Measurements from ENCODE around the gene ZBBX.

The ZBBX gene

DNA sequence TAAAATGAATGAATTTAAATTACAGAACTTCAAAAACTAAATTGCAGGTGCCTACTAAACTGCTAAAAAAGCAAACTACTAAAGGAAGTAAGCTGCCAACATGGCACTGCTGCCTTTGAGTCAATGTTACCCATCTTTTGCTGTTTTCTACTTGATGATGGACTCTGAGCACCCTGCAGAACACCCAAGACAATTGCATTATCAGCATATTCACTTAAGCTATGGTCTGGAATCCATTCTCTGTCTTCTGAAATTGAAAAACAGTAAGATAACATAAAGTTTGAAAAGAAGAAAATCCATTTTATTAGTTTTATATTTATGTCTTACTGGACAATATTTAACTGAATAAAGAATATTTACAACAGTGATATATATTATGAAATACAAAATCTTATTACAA, 91.4 kb downstream of the ZBBX start:
- TF ChIP-seq, protein P1, sequence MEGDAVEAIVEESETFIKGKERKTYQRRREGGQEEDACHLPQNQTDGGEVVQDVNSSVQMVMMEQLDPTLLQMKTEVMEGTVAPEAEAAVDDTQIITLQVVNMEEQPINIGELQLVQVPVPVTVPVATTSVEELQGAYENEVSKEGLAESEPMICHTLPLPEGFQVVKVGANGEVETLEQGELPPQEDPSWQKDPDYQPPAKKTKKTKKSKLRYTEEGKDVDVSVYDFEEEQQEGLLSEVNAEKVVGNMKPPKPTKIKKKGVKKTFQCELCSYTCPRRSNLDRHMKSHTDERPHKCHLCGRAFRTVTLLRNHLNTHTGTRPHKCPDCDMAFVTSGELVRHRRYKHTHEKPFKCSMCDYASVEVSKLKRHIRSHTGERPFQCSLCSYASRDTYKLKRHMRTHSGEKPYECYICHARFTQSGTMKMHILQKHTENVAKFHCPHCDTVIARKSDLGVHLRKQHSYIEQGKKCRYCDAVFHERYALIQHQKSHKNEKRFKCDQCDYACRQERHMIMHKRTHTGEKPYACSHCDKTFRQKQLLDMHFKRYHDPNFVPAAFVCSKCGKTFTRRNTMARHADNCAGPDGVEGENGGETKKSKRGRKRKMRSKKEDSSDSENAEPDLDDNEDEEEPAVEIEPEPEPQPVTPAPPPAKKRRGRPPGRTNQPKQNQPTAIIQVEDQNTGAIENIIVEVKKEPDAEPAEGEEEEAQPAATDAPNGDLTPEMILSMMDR (IDR thresholded peaks at IDR 0.05): no peak
- Histone ChIP-seq H3K4me3 (no peak overlapping the region), H3K27ac (no peak overlapping the region)
- DNase-seq (ENCODE audit: low spot score): no peak

DNA sequence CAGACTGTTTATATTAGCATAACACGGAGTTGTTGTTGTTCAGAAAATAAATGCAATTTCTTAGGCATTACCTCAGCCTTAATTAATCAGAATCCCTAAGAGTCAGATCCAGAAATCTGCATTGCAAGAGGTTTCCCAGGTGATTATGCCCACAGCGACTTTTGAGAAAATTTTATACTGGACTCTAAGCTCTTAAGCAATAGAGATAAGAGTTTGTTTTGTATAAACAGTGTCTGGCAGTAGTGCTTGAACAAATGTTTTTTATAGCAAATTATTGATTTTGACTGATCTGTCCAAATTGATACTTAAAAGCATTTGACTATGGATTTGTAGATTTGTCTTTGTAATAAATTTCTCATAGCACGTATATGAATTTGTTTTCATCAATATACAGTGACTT, 92.8 kb downstream of the ZBBX start:
- DNase-seq (ENCODE audit: low spot score): no peak
- H3K27ac ChIP-seq: no peak overlapping the region
- TF ChIP-seq, protein P1 (IDR thresholded peaks at IDR 0.05): no peak
- no peak overlapping the region for H3K4me3 ChIP-seq

DNA sequence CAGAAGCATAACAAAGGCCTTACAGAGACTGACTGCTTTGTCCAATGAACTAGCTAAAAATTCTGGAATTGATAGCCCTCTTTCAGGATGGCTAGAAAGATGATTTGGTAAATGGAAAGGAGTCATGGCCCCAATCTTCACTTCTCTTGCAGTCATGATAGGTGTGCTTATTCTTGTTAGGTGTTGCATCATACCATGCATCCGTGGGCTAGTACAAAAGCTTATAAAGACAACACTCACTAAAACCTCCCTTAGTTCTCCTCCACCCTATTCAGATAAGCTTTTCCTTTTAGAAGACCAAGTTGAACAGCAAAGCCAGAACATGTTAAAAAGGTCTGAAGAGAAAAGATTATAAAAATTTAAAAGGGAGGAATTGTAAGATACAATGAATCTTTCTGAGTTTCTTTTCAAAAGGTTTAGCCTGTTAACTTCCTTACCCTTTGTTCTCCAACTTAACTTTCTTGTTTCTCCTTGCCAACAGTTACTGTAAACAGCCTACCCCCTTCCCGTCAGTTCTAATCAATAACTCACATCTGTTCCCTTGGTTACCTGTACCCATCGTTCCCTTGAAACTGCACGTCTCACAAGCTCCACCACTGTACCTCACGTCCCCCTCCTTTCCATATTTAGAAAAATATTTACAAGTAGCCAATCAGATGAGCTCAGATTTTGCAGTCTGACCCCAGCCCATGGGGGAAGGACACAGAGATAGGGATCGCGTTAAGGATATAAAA, 105.8 kb downstream of the ZBBX start:
- no peak overlapping the region for H3K4me3 ChIP-seq
- TF ChIP-seq, protein P1 (IDR thresholded peaks at IDR 0.05): no peak
- DNase-seq (ENCODE audit: low spot score): no peak
- H3K27ac ChIP-seq: no peak overlapping the region

DNA sequence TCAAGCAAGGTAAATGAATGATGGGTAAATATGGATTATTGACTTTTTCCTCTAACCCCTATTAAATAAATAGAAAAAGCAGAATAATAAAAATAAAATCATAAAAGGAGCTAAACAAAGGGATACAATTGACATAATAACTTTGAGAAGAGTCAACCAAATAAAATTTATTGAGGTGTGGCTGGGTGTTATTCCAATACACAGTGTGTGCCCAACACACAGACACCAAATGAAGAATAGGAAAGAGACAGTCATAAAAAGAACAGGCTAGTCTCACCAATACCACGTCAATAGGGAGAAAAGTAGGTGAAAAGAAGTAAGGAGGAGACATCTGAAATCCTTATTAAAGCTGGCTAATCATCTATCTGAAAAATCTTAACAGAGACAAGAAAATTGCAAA, 127.1 kb downstream of the ZBBX start:
- TF ChIP-seq, protein P1 (IDR thresholded peaks at IDR 0.05): no peak

DNA sequence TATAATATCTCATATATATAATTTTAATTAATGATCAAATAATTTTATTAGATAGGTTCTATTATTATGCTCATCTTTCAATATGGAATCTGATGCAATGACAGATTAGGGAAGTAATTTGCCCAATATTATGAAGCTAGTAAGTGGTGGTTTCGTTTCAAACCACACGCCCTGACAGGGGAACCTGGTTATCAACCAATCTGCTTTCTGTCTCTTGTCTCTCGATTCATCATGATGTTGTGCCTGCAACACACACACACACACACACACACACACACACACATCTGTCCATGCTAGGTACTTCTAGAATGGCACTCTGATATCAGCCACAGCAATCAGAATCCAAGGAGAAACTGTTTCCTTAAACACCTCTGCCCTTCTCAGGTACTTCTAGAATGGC, 128.4 kb downstream of the ZBBX start:
- H3K27ac ChIP-seq: no peak overlapping the region

More for the DNA sequence above, 127.1 kb downstream of the ZBBX start:
- H3K27ac ChIP-seq: no peak overlapping the region
- DNase-seq (ENCODE audit: low spot score): no peak
- no peak overlapping the region for H3K4me3 ChIP-seq

DNA sequence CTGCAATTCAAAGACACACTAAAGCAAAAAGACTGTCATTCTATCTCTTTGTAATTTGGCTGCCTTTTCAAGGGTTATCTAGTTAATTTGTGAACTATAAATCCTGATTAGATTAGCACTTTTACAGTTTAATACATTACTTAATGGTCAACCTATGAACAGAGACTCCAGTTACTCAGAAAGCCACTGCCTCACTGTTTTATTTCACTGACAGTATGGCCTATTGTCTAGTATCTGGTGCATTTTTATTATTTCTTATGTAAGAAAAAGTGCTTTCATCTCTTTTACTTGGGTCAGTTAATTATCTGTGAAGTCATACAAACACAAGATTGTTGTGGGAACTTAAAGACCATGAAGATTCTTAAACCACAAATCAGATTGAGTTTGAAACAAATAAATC, 133.8 kb downstream of the ZBBX start:
- TF ChIP-seq, protein P1 (IDR thresholded peaks at IDR 0.05): no peak
- Histone ChIP-seq H3K27ac (no peak overlapping the region), H3K4me3 (no peak overlapping the region)
- no peak for DNase-seq (ENCODE audit: low spot score)

More for the DNA sequence above, 128.4 kb downstream of the ZBBX start:
- TF ChIP-seq, protein P1 (IDR thresholded peaks at IDR 0.05): no peak
- H3K4me3 ChIP-seq: no peak overlapping the region
- no peak for DNase-seq (ENCODE audit: low spot score)
